Keratinocyte (primary cell): ENCODE measurements around the gene PFKM.

Experiments
- EZH2 ChIP-seq: IDR thresholded peaks from one replicate; pipeline ENCODE4 v1.6.1; 2012; ENCODE audit warnings: inconsistent platforms, mild to moderate bottlenecking, low read length, moderate library complexity
- TF ChIP-seq, protein P1 (sequence below), 3 experiments: IDR thresholded peaks in 1 of 3; conservative IDR thresholded peaks in 1 of 3; optimal IDR thresholded peaks in 1 of 3; 2 replicates in 2 of 3; 3 replicates in 1 of 3; pipeline versions ENCODE3 to v1.5.1; 2011; ENCODE audit warnings: low read length in 3 of 3, mild to moderate bottlenecking in 3 of 3, moderate library complexity in 2 of 3, control low read depth in 1 of 3, inconsistent platforms in 1 of 3; ENCODE audit not compliant: insufficient read depth in 2 of 3; ENCODE audit errors: extremely low read depth in 1 of 3

DNA sequence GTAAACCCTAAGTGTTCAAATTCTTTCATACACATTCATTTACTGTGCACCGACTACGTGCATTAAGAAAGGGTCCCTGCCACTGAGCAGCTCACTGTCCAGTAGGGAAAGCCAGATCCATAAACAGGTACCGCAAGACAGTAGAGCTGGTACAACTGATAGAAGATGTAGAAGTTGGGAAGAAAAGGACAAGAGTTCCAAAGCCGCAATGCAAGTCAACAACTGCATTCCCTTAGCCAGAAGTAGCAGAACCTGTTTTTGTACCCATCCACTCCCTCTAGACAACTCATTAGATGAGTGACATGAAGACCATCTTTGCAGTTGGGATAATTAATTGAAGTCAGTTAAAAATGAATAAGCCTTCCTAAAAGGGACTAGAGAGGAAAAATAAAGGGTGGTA lies 14.6 kb upstream of the PFKM start:
- TF ChIP-seq, protein P1, sequence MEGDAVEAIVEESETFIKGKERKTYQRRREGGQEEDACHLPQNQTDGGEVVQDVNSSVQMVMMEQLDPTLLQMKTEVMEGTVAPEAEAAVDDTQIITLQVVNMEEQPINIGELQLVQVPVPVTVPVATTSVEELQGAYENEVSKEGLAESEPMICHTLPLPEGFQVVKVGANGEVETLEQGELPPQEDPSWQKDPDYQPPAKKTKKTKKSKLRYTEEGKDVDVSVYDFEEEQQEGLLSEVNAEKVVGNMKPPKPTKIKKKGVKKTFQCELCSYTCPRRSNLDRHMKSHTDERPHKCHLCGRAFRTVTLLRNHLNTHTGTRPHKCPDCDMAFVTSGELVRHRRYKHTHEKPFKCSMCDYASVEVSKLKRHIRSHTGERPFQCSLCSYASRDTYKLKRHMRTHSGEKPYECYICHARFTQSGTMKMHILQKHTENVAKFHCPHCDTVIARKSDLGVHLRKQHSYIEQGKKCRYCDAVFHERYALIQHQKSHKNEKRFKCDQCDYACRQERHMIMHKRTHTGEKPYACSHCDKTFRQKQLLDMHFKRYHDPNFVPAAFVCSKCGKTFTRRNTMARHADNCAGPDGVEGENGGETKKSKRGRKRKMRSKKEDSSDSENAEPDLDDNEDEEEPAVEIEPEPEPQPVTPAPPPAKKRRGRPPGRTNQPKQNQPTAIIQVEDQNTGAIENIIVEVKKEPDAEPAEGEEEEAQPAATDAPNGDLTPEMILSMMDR (optimal IDR thresholded peaks at IDR 0.05 in 1 of 3, IDR thresholded peaks at IDR 0.05 in 1 of 3, conservative IDR thresholded peaks at IDR 0.05 in 1 of 3; ENCODE audit: extremely low read depth in 1 of 3, insufficient read depth in 2 of 3, low read length in 3 of 3): no peak
- no peak for TF ChIP-seq EZH2
